Ammon's horn (tissue), 1 donor: ENCODE data around the gene RNF25.
A peak's percentile ranks its signal among the peaks of the same experiment; 100 is the strongest.

ENCODE experiments used
- DNase-seq: peaks from one replicate; pipeline ENCODE4 v3.0.0-alpha.2; 2016; ENCODE audit warnings: low spot score

RNF25 gene, protein sequence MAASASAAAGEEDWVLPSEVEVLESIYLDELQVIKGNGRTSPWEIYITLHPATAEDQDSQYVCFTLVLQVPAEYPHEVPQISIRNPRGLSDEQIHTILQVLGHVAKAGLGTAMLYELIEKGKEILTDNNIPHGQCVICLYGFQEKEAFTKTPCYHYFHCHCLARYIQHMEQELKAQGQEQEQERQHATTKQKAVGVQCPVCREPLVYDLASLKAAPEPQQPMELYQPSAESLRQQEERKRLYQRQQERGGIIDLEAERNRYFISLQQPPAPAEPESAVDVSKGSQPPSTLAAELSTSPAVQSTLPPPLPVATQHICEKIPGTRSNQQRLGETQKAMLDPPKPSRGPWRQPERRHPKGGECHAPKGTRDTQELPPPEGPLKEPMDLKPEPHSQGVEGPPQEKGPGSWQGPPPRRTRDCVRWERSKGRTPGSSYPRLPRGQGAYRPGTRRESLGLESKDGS

DNA sequence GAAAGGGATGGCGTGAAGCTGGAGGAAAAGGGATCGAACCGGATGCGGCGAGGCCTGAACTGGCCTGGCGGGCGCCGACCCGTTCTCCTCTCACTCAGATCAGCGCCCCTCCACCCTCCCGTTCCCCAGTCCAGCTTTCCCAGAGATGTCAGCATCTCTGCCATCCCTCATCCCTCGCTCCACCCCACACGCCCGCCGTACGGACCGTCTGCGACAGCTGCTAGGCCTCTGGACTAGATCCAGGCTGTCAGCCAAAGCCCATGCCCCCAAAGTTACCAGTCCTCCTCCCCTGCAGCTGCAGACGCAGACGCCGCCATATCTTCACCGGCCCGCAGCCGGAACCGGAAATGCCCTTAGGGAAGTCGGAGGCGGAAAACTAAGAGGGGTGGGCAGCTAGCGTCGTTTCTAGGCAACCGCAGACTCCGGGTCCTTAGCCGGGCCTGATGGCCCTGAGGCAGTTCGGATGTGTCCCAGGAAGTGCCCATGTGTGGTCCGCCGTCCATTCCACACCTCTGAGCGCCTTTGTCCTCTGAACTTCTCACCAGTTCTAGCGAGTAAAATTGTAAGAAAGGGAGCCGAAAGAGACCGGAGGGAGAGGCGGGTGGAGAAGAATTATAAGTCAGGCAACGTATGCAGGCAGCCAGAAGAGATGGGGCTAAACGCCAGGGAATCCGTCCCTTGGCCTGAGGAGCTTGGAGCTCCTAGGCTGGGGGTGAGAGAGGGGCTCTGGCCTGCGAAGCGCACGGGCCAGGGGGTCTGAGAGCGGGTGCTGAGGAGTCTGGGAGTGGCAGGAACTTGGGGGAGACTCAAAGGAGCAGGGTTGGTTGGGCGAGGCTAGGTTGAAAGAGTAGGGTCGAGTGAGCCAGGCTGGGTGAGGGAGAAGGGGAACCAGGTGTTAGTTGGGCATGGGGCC, at the start of gene RNF25, which contains the start of gene STK36:
Gene RNF25, minus strand, starts transcription at position 349 of the 913 bp plus-strand sequence. Its CDS starts 32 bp downstream, at position 317.
Gene STK36, plus strand, starts transcription at position 433 of the 913 bp plus-strand sequence. CDS start 744 bp downstream, outside the sequence.
- DNase-seq: peak; percentile 95

DNA sequence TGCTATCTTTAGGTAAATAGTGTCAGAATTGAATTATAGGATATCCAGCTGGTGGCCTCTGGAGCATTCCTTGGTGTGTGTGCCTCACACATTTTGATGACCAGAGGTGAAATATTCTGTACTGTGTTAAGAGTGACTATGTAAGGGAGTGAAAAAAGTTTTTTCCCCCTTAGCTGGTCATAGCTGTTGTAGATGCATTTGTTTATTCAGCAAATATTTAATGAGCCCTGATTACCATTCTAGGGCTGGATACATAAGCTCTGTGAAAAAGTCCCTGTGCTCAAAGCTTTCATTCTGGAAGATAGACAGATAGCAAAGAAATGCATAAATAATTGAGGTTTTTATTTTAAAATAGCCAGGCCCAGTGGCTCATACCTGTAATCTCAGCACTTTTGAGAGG, 49.7 kb upstream of the RNF25 start:
- DNase-seq: no peak

DNA sequence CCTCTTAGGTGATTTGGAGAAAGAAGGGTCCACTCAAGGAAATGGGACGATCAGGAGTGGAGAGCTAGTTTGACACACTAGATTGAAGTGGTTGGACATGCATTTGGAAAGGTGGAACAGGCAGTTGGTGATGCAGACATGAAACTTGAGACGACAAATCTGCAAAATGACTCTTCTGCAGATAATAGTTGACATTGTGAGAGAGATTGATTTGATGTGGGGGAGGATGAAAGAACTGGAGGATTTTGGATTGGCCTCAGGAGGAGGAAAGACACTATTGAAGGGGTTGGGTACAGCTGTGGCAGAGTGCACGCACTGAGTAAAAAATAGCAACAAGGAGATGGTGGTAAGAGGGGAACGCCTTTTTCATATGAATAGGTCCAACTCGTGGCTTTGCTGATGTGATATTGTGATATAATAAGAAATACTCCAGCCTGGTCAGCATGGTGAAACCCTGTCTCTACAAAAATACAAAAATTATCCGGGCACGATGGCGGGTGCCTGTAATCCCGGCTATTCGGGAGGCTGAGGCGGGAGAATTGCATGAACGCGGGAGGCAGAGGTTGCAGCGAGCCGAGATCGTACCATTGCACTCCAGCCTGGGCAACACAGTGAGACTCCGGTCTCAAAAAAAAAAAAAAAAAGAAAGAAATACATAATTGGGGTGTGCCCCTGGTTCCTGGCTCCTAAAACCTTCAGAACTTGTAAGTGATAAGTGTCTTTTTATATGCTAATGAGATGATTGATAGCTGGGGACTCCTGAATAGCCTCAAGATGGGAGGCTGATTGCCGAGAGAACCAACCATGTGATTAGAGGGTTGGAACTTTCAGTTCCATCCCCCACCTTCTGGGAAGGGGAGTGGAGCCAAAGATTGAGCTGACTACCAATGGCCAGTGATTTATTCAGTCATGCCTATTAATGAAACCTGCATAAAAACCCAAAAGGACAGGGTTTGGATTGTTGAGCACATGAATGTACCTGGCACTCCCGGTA, 48.5 kb upstream of the RNF25 start:
- DNase-seq: no peak

DNA sequence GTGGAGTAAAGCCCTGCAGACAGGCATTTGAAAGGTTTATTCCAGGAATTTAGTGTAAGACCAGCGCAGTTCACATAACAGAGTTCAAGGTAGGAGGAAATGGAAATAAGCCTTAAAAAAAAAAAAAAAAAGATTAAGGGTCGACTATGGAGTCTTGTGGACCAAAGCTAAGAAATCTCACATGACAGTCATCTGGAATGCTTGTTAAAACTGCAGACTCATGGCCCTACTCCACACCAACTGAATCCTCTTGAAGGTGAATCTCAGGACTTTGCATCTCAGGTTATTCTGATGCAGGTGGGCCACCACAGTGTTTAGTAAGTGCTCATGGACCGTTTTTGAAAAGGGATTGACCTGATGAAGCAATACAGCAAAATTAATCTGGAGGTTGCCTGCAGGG, 47.7 kb upstream of the RNF25 start:
- DNase-seq: no peak

DNA sequence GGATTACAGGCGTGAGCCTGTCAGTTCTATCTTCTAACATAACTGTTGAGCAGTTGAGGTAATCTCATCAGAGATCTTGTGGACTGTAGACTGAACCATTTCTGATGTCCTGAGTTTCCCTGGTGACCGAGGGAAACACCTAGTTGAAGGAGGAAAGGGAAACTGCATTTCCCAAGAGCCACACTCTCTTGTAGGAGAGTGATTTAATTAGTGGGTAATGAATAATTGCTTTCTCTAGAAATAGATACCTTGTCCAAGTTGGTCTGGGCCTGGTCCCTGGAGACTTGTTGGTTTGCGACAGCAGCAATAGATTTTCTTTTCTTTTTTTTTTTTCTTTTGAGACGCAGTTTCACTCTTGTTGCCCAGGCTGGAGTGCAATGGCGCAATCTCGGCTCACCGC, 46.3 kb upstream of the RNF25 start:
- no peak for DNase-seq

DNA sequence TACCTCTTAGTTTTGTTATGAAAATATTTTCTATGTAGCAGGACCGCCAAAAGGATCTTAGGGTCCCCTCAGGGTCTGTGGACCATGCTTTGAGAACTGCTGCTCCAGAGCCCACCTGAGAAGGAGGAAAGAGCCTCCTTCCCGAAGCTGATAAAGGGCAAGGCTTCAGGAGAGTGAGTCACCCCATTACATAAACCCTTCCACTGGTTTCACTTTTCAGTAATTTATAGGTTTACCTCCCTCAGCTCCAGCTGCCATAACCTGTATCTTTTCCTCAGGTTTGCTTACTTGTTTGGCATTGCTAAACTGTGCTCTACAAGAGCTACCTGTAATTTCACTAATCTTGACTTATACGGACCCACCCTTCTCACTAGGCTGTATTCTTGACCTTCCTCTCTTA, 45.5 kb upstream of the RNF25 start:
- no peak for DNase-seq

DNA sequence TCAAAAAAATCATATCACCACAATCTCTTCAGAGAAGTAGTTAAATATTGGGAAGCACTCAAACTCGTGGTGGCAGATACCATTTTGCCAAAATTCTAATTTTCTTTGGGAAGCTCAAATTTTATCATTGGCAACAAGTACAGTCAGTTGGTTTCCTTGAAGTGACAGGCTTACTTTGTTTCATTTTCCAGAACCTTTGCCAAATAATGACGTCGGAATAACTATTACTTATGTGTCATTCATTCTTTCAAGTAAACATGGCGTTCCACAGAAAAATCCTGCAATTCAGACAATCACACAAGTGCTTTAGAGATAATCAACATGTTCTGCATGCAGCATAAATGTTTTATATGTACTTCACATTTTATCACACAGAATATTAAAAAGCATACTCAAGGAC, 44.3 kb upstream of the RNF25 start:
- no peak for DNase-seq

DNA sequence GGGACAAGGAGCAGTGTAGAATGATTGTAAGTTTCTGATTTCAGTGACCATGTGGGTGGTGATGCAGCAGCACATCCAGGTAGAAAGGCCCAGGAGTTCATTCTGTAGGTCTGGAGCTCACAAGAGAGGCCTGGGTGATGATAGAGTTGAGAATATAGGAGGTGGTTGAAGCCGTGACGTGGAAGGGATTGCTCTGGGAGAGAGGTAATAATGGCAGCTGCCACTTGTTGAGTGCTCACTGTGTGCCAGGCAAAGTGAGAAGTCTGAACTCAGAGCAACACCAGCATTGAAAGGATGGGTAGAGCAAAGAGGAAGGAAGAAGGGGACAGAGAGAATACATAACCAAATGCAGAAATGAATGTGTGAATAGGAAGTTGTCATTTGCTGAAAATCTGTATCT, 42.1 kb upstream of the RNF25 start:
- DNase-seq: no peak

DNA sequence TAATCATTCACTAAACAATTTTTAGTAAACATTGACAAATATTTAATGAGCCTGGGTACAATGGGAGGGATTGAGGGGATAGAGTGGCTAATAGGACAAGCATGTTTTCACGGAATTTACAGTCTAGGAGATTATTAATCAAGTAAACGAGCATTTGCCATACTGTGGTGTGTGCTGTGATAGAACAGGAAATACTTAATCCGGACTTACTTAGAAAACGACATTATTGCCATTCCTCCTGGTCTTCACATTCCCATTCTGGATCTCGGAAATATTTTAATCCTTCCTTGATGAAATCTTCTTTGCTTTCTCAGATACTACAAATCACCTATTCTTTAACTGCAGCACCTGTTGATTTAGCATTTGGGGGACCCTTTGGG, 39.7 kb upstream of the RNF25 start:
- DNase-seq: no peak

DNA sequence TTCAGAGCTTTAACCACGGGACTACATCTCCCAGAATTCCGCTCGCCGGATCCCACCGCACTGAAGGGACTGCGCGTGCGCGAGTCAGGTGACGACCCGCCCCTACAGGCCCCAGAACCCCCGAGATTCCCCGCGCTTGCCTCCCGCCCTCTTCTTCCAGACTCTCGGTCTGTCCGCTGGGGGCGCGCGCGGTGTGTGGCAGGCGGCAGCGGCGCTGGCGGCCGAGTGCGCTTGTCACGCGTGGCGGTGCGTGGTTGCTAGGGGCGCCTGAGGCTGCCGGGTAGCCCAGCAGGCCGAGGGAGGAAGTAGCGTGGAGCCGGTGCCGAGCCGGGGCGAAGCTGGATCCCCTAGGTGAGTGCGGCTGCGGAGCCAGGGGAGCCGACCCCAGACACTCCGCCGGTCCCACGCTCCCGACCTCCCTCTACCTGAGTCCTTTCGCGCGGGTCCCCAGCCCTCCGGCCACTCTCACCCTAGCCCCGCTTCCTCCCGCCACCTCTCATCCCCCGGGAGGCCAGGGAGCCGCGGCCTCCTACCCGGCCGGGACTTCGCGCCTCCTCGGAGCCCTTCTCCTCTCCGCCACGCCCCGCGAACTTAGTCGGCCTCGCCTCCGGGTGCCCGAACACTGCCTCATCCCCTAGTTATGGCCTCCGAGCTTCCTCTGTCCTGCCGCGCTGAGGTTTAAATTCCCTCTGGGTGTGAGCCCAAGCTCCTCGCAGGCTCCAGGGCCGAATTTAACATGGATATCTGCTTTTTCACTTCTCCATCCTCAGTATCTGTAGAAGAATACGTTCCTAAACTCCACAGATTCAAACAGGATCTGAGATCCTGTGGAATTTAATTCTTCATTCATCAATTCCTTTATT, 39.1 kb upstream of the RNF25 start, which contains the start of gene TTLL4:
Gene TTLL4, plus strand, starts transcription at position 149 of the 863 bp plus-strand sequence. CDS start 26,842 bp downstream, outside the sequence.
- DNase-seq: peak; percentile 98

DNA sequence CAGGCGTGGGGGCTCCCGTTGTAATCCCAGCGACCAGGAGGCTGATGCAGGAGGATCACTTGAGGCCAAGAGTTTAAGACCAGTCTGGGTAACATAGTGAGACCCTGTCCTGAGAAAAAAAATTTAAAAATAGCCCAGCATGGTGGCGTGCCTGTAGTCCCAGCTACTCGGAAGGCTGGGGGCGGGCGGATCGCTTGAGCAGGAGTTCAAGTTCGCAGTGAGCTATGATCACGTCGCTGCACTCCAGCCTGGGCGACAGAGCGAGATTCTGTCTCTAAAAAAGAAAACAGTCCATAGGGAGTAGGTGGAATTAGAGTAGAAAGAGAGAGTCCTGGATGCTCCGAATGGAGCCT, 38.5 kb upstream of the RNF25 start:
- DNase-seq: no peak

DNA sequence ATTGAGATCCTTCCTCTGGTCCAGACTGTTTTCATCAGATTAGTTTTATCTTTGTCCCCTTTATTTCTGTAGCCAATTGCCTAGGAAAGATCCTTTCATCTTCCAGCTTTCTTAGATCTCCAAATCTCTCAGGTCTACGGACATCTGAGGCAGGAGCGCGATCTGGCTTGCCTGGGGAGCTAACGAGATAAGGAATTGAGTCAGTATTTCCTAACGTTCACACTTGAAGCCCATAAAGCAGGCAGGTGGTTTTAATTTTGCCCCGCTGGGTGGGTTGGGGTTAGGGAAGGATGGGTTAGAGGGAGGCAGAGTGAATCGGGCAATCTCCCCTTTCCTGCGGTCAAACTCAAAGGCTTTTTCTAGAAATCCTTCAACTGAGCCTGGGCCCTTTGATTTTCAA, 38.1 kb upstream of the RNF25 start:
- no peak for DNase-seq

DNA sequence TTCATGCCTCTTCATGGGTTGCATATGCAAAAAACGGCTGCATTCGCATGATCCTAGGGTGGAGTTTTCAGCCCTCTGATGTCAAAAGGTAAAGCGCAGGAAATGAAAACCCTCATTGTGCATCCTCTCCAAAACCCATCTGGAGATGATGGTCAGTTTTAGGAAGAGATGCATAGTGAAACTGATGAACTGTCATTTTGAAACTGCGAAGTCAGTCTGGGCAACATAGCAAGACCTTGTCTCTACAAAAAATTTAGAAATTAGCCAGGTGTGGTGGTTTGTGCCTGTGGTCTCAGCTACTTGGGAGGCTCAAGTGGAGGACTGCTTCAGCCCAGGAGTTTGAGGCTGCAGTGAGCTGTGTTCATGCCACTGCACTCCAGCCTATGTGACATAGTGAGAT, 36.3 kb upstream of the RNF25 start:
- no peak for DNase-seq

DNA sequence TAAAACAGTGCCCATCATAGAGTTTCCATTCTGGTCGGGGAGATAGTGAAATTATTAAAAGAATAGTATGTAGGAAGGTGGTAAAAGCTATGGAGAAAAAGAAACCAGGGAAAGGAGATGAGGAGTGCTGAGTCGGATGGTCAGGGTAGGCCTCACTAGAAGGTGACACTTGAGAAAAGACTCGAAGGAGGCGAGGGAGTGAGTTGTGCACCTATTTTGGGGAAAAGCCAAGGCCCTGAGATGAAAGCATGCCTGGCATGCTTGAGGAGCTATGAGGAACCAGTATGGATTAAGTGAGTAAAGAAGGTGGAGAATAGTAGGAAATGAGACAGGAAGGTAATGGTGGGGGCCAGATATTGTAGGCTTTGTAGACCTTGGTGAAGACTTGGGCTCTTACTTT, 31.5 kb upstream of the RNF25 start:
- DNase-seq: no peak

DNA sequence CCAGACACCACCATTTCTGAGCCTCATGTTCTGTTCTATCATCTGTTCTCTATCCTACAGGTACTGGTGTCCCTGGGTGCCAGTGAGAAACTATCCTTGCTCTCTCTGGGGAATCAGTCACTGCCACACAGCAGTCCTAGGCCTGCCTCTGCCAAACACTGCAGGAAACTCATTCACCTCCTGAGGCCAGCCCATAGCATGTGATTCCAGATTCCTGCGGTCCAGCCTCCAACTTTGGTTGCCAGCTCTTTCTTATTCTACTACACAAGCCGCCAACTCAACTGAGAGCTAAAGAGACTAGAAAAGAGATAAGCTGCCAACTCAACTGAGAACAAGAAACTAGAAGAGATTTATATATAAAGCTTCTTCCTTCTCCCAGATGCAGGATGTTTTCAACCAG, 30.0 kb upstream of the RNF25 start:
- DNase-seq: peak; percentile 35

DNA sequence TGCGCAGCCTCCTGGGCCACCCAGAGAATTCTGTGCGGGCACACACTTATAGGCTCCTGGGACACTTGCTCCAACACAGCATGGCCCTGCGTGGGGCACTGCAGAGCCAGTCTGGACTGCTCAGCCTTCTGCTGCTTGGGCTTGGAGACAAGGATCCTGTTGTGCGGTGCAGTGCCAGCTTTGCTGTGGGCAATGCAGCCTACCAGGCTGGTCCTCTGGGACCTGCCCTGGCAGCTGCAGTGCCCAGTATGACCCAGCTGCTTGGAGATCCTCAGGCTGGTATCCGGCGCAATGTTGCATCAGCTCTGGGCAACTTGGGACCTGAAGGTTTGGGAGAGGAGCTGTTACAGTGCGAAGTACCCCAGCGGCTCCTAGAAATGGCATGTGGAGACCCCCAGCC, 27.1 kb upstream of the RNF25 start:
- DNase-seq: no peak

DNA sequence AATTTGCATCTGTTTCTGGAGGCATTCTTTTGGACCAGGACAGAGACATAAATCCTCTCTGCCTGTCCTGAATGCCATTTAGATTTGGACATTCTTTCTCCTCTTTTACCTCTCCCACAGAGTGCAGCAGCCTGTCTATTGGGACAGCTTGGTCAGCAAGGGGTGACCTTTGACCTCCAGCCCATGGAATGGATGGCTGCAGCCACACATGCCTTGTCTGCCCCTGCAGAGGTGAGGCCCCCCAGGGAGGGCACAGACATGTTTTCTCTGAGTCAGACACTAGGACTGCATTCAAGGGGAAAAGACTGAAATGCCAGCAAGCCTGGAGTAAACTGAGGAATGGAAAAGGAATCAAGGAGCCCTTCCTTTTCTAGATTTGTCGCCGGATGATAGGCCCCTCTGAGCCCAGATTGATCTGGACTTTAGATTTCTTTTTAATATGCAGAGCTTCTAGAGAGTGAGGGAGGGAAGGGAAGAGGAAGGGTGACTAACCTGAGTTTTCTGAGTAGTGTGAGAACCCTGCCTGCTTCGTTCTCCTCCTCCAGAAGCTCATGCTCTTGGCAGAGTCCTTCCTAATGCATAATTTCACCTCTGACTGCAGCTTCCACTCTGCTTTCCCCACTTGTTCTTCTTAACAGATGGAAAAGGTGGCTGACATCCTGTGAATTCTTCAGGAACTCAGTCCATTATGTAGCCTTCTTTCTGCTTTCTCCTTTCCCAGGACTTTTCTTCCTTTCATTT, 22.8 kb upstream of the RNF25 start:
- DNase-seq: no peak

DNA sequence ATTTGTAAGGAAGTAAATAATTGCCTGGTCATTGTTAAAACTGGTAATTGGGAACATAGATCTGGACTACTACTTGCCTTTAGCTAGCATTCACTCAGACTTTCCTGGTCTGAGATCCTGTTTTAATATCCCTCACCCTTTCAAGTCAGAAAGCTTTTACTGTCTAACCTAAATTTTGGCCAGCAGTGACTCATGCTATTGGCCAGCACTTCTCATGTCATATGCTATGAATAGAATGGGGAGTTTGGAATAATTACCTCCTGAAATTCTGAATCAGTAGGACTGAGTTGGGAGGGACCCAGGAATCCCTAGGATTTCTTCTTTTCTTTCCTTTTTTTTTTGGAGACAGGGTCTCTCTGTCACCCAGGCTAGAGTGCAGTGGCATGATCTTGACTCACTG, 19.4 kb upstream of the RNF25 start:
- DNase-seq: no peak

DNA sequence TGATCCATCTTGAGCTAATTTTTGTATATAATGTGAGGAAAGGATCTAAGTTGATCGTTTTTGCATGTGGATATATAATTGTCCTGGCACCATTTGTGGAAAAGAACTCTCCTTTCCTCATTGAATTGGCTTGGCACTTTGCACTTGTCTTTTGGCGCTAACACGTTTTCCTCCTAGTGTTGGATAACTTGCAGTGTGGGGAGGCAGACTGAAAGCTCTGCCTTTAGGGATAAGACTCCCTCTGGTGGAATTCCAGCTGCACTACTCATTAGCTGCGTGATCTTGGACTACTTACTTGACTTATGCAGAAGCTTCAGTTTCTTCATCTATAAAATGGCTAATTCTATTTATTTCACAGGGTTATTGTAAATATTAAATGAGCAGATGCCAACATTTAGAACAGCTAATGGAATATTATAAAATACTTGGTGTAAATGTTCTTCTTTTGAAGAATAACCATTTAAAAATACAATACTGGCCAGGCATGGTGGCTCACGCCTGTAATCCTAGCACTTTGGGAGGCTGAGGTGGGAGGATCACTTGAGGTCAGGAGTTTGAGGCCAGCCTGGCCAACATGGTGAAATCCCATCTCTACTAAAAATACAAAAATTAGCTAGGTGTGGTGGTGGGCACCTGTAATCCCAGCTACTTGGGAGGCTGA, 15.7 kb upstream of the RNF25 start:
- DNase-seq: peak; percentile 89
